Ishikawa (cell line): ENCODE measurements around the gene LACTB.

ENCODE experiments used
- CEBPB ChIP-seq: IDR thresholded peaks from 2 replicates; pipeline ENCODE4 v1.6.1; 2012
- CREB1 ChIP-seq: IDR thresholded peaks from 2 replicates; pipeline ENCODE4 v1.6.1; 2012; ENCODE audit warnings: low read depth
- EGR1 ChIP-seq: IDR thresholded peaks from 2 replicates; pipeline ENCODE4 v1.6.1; 2012
- EP300 ChIP-seq: IDR thresholded peaks from 2 replicates; pipeline ENCODE4 v1.6.1; 2012; ENCODE audit warnings: borderline replicate concordance
- FOXM1 ChIP-seq: IDR thresholded peaks from 2 replicates; pipeline ENCODE4 v1.6.1; 2012; ENCODE audit warnings: low read depth, borderline replicate concordance
- NFIC ChIP-seq: IDR thresholded peaks from 2 replicates; pipeline ENCODE4 v1.6.1; 2012
- RAD21 ChIP-seq: IDR thresholded peaks from 2 replicates; pipeline ENCODE4 v1.6.1; 2012; ENCODE audit warnings: low read depth
- TAF1 ChIP-seq: IDR thresholded peaks from 2 replicates; pipeline ENCODE4 v1.6.1; 2012; ENCODE audit warnings: low read depth, mild to moderate bottlenecking
- TCF12 ChIP-seq: IDR thresholded peaks from 2 replicates; pipeline ENCODE4 v1.6.1; 2012; ENCODE audit warnings: low read depth
- TEAD4 ChIP-seq: IDR thresholded peaks from 2 replicates; pipeline ENCODE4 v1.6.1; 2012
- YY1 ChIP-seq: IDR thresholded peaks from 2 replicates; pipeline ENCODE4 v1.6.1; 2012; ENCODE audit warnings: low read depth
- ZBTB7A ChIP-seq: IDR thresholded peaks from 2 replicates; pipeline ENCODE4 v1.6.1; 2012; ENCODE audit warnings: low read depth
- TF ChIP-seq, protein P1 (sequence below): IDR thresholded peaks from 2 replicates; pipeline ENCODE4 v1.6.1; 2012
- TF ChIP-seq, protein P2 (sequence below): IDR thresholded peaks from 2 replicates; pipeline ENCODE4 v1.6.1; 2012
- TF ChIP-seq, protein P3 (sequence below): IDR thresholded peaks from 2 replicates; pipeline ENCODE4 v1.6.1; 2012; ENCODE audit warnings: low read depth, mild to moderate bottlenecking

Gene LACTB

DNA sequence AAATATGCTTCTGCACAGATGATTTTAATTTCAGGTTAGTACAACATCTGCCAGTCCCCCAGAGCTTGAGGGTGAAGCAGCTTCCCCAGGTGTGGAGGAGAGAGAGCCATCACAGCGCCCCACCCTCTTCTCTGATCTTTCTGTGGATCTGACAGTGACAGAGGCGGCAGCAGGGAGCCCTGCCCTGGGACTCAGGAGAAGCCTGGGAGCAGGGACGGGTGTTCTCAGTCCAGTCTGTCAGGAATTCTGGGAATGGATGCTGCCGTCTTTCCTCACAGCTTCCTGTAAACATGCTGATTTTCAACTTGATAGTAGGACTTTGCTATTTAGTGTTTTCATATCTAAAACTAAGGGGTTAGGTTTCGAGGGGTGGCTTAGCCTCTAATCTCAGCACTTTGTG is 56.4 kb downstream of the LACTB start:
- TF ChIP-seq TAF1, result no peak

DNA sequence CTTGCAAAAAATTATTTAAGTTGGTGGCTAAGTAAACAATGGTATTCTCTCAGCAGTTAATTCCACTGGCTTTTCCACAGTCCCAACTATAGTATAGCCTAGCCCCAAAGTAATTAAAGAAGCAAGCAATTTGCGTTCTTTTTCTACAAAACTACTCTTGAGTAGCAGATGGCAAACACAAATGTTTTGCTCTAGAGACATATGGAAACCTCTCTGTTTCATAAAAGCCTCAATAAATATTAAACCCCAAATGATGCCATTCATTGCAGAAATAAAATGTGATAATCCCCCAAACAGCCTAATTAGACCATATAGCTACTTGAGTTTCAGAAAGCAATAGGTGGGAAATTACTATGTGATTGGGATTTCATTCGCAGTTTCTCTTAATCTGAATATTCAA is 59.1 kb downstream of the LACTB start:
- TF ChIP-seq YY1 (no peak), CEBPB (no peak), TAF1 (no peak), EP300 (no peak), EGR1 (no peak), NFIC (no peak), TCF12 (no peak), TEAD4 (no peak), ZBTB7A (no peak), RAD21 (no peak), FOXM1 (no peak), CREB1 (no peak)
- TF ChIP-seq, protein P1, sequence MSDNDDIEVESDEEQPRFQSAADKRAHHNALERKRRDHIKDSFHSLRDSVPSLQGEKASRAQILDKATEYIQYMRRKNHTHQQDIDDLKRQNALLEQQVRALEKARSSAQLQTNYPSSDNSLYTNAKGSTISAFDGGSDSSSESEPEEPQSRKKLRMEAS, result no peak
- TF ChIP-seq, protein P2, sequence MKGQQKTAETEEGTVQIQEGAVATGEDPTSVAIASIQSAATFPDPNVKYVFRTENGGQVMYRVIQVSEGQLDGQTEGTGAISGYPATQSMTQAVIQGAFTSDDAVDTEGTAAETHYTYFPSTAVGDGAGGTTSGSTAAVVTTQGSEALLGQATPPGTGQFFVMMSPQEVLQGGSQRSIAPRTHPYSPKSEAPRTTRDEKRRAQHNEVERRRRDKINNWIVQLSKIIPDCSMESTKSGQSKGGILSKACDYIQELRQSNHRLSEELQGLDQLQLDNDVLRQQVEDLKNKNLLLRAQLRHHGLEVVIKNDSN, result no peak
- TF ChIP-seq, protein P3, sequence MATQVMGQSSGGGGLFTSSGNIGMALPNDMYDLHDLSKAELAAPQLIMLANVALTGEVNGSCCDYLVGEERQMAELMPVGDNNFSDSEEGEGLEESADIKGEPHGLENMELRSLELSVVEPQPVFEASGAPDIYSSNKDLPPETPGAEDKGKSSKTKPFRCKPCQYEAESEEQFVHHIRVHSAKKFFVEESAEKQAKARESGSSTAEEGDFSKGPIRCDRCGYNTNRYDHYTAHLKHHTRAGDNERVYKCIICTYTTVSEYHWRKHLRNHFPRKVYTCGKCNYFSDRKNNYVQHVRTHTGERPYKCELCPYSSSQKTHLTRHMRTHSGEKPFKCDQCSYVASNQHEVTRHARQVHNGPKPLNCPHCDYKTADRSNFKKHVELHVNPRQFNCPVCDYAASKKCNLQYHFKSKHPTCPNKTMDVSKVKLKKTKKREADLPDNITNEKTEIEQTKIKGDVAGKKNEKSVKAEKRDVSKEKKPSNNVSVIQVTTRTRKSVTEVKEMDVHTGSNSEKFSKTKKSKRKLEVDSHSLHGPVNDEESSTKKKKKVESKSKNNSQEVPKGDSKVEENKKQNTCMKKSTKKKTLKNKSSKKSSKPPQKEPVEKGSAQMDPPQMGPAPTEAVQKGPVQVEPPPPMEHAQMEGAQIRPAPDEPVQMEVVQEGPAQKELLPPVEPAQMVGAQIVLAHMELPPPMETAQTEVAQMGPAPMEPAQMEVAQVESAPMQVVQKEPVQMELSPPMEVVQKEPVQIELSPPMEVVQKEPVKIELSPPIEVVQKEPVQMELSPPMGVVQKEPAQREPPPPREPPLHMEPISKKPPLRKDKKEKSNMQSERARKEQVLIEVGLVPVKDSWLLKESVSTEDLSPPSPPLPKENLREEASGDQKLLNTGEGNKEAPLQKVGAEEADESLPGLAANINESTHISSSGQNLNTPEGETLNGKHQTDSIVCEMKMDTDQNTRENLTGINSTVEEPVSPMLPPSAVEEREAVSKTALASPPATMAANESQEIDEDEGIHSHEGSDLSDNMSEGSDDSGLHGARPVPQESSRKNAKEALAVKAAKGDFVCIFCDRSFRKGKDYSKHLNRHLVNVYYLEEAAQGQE, result no peak

DNA sequence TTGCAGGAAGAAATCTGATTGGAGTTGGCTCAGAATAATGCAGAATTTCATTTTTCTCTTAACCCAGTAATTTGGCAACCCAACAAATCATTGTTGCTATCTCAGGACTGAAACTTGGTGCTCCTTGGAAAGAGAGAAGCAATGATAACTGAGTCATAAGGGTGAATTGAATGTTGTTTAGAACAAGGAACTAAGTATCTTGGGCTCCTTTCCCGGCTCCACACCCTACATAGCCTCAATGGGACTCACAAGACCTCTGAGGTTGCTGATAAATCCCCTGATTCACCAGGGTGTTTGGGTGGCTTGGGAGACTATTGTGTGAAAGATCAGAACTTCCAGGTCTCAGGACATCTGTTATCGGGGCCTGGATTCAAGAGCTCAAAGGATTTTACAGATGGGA is 60.0 kb downstream of the LACTB start:
- TF ChIP-seq, protein P1, result no peak
- TF ChIP-seq EGR1 (no peak), TEAD4 (no peak), FOXM1 (no peak), EP300 (no peak), TAF1 (no peak), NFIC (no peak)
- TF ChIP-seq, protein P3, result no peak

DNA sequence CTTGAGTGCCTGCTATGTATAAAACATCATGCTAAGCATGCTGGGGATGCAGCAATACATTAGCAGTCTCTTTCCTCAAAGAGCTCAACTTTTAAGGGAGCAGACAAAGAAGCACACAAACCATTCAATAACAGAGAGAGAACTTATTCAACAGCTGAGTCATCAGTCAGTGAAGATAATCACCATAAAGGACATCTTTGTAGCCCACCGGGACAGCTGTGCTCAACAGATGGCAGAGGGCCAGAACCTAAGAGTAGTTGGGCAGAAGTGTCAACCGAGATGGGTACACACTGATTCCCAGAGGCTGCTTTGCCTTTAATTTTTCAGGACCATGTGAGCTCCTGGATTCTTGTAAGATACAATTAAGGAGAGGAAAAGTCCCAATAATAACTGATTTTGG is 63.5 kb downstream of the LACTB start:
- TF ChIP-seq, protein P2, result no peak
- TF ChIP-seq TEAD4, result no peak

DNA sequence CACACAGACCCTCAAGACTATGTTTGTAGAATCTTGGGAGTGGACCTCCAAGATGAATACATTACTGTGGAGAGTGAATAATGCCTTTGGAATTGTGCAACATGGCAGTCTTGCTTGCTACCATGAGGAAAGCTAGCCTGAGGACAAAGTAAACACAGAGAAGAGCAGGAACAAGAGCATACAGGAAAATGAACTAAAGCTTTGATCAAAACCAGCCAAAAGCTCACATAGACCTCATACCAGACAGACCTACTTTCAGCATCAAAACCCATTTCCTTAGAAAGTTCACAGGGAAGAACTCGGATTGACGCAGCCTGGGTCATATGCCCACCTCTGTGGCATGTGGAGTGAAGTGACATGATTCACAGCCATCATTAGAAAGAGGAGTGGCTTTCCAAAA is 64.4 kb downstream of the LACTB start:
- TF ChIP-seq RAD21 (no peak), EGR1 (no peak), ZBTB7A (no peak), NFIC (no peak), CEBPB (no peak), EP300 (no peak), FOXM1 (no peak), YY1 (no peak)
- TF ChIP-seq, protein P3, result no peak
- TF ChIP-seq, protein P2, result no peak

DNA sequence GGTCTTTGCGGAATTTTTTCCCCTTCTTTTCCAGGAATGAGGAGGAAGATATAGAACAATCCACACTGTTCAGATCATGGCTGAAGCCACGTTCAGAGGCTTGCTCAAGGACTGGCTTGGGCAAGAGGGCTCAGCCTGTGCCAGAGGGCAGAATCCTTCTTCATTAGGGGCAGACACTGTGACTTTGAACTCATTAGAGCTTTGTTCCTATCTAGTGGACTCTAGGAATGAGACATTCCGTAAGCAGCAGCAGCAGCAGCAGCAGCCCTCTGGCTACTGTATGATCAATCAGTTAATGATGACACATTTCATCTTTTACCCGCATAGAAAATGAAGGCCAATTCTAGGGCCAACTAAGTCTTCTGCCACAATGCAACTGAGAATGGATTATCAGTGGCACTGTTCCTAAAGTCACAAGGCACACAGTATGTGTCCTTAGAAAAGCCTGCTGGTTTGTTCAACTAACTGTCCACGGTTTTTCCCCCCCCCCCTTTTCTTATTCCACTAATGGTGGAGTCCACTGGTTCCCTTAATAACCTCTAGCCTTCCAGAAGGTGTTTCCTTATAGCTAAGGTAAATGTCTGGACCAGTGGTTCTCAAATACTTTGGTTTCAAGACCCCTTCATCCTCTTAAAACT is 66.0 kb downstream of the LACTB start:
- no peak for TF ChIP-seq EGR1
- no peak for TF ChIP-seq TAF1
- no peak for TF ChIP-seq TCF12
- TF ChIP-seq, protein P3, result no peak
- no peak for TF ChIP-seq FOXM1
- TF ChIP-seq, protein P1, result no peak
- no peak for TF ChIP-seq YY1
- TF ChIP-seq RAD21, result no peak
- TF ChIP-seq, protein P2, result no peak
- no peak for TF ChIP-seq NFIC
- TF ChIP-seq TEAD4, result no peak
- TF ChIP-seq CREB1, result no peak
- TF ChIP-seq ZBTB7A, result no peak
- TF ChIP-seq CEBPB, result no peak
